Measurements from ENCODE around the gene PLK5.
"Not testable (repeated sequence)": the region's sequence is repeated elsewhere in the genome, so short reads cannot be mapped to it uniquely, and the experiment has no call there.

The PLK5 gene

GRCh38 chr19:1491849-1492170 lies 32.1 kb upstream of the PLK5 start:
- DNase-seq = no peak

GRCh38 chr19:1492474-1493006 lies 31.3 kb upstream of the PLK5 start:
- DNase-seq = no peak

- no peak for DNase-seq
These were observed 29.6 kb upstream of the PLK5 start for GRCh38 chr19:1494115-1494815.

- DNase-seq = no peak
These were observed 28.7 kb upstream of the PLK5 start for GRCh38 chr19:1495051-1495798.

- DNase-seq = no peak
These were observed 27.8 kb upstream of the PLK5 start for GRCh38 chr19:1495799-1496713.

GRCh38 chr19:1496714-1497577 lies 26.9 kb upstream of the PLK5 start:
- DNase-seq = no peak

- DNase-seq = no peak
These were observed 26.2 kb upstream of the PLK5 start for GRCh38 chr19:1497578-1498235.

GRCh38 chr19:1499231-1499630 lies 24.6 kb upstream of the PLK5 start:
- not testable (repeated sequence) for DNase-seq

- DNase-seq = no peak
These were observed 22.7 kb upstream of the PLK5 start for GRCh38 chr19:1501200-1501595.

- DNase-seq = no peak
These were observed 21.3 kb upstream of the PLK5 start for GRCh38 chr19:1502433-1503088.

- DNase-seq = no peak
These were observed 20.6 kb upstream of the PLK5 start for GRCh38 chr19:1503089-1503924.

- DNase-seq = no peak
These were observed 19.7 kb upstream of the PLK5 start for GRCh38 chr19:1503925-1504773.

GRCh38 chr19:1505012-1505411 lies 18.9 kb upstream of the PLK5 start:
- no peak for DNase-seq

- DNase-seq = no peak
These were observed 17.6 kb upstream of the PLK5 start for GRCh38 chr19:1505991-1506881.

- DNase-seq = no peak
These were observed 16.7 kb upstream of the PLK5 start for GRCh38 chr19:1507192-1507660.

- DNase-seq = peak; percentile 17 to 77
These were observed 15.9 kb upstream of the PLK5 start for GRCh38 chr19:1507763-1508506.

GRCh38 chr19:1508507-1508856 lies 15.4 kb upstream of the PLK5 start:
- no peak for DNase-seq
